H9 (cell line): ENCODE results near the gene SYCN. TPM values are rescaled to one million over a fixed set of nuclear protein-coding genes. Genes with fewer than 3 reads are reported as not detected.

Experiments
- DNase-seq: peaks from one replicate; pipeline ENCODE4 v3.0.0-alpha.2; 2017
- H2AFZ ChIP-seq: one replicate; pipeline ENCODE4 v1.6.1; 2013; ENCODE audit warnings: mild to moderate bottlenecking, low read length, control low read depth, moderate library complexity
- H2AK5ac ChIP-seq: 2 replicates; pipeline ENCODE4 v1.6.1; 2013; ENCODE audit warnings: low read length, control low read depth, mixed read lengths; ENCODE audit not compliant: insufficient read length
- H2BK120ac ChIP-seq: one replicate; pipeline ENCODE4 v1.6.1; 2013; ENCODE audit warnings: low read depth, mild to moderate bottlenecking, low read length, control low read depth, inconsistent platforms; ENCODE audit not compliant: poor library complexity, severe bottlenecking
- H2BK12ac ChIP-seq: 2 replicates; pipeline ENCODE4 v1.6.1; 2013; ENCODE audit warnings: low read length, control low read depth, mixed read lengths, low read depth; ENCODE audit not compliant: insufficient read length
- H2BK15ac ChIP-seq: 2 replicates; pipeline ENCODE4 v1.6.1; 2013; ENCODE audit warnings: low read depth, low read length, control low read depth
- H2BK20ac ChIP-seq: one replicate; pipeline ENCODE4 v1.6.1; 2013; ENCODE audit warnings: low read depth, mild to moderate bottlenecking, low read length, control low read depth, inconsistent platforms; ENCODE audit not compliant: poor library complexity, severe bottlenecking
- H2BK5ac ChIP-seq: 2 replicates; pipeline ENCODE4 v1.6.1; 2013; ENCODE audit warnings: low read length, control low read depth, mixed read lengths; ENCODE audit not compliant: insufficient read length
- H3K14ac ChIP-seq: 2 replicates; pipeline ENCODE4 v1.6.1; 2013; ENCODE audit warnings: low read length, control low read depth; ENCODE audit not compliant: insufficient read depth
- H3K18ac ChIP-seq: 2 replicates; pipeline ENCODE4 v1.6.1; 2013; ENCODE audit warnings: low read depth, mild to moderate bottlenecking, mixed read lengths, low read length, control low read depth; ENCODE audit not compliant: insufficient read length
- H3K23ac ChIP-seq: 2 replicates; pipeline ENCODE4 v1.6.1; 2013; ENCODE audit warnings: low read length, control low read depth, mixed read lengths, low read depth; ENCODE audit not compliant: insufficient read length
- H3K23me2 ChIP-seq: 2 replicates; pipeline ENCODE4 v1.6.1; 2013; ENCODE audit warnings: low read depth, mild to moderate bottlenecking, mixed read lengths, low read length, control low read depth; ENCODE audit not compliant: insufficient read length, poor library complexity, severe bottlenecking
- H3K27ac ChIP-seq: 2 replicates; pipeline ENCODE4 v1.5.1; 2013; ENCODE audit warnings: low read length, control low read depth, mixed read lengths, low read depth; ENCODE audit not compliant: insufficient read length
- H3K27me3 ChIP-seq: 2 replicates; pipeline ENCODE4 v1.6.1; 2013; ENCODE audit warnings: low read length, control low read depth, inconsistent platforms; ENCODE audit not compliant: insufficient read depth
- H3K4ac ChIP-seq: 2 replicates; pipeline ENCODE4 v1.6.1; 2013; ENCODE audit warnings: low read depth, mild to moderate bottlenecking, control low read depth, inconsistent platforms, low read length, moderate library complexity
- H3K4me1 ChIP-seq: 2 replicates; pipeline ENCODE4 v1.6.1; 2013; ENCODE audit warnings: low read length, control low read depth, inconsistent platforms; ENCODE audit not compliant: insufficient read depth
- H3K4me2 ChIP-seq: 2 replicates; pipeline ENCODE4 v1.6.1; 2013; ENCODE audit warnings: low read length, control low read depth, mixed read lengths; ENCODE audit not compliant: insufficient read length, insufficient read depth
- H3K56ac ChIP-seq: 2 replicates; pipeline ENCODE4 v1.6.1; 2013; ENCODE audit warnings: low read depth, mild to moderate bottlenecking, mixed read lengths, low read length, control low read depth; ENCODE audit not compliant: insufficient read length
- H3K79me1 ChIP-seq: 2 replicates; pipeline ENCODE4 v1.6.1; 2013; ENCODE audit warnings: low read depth, mild to moderate bottlenecking, moderate library complexity, low read length, control low read depth, inconsistent platforms; ENCODE audit not compliant: insufficient read depth, poor library complexity, severe bottlenecking
- H3K79me2 ChIP-seq: 2 replicates; pipeline ENCODE4 v1.6.1; 2013; ENCODE audit warnings: low read length, control low read depth, inconsistent platforms; ENCODE audit not compliant: insufficient read depth
- H3K9ac ChIP-seq: 2 replicates; pipeline ENCODE4 v1.6.1; 2013; ENCODE audit warnings: low read length, control low read depth, mixed read lengths; ENCODE audit not compliant: insufficient read length; ENCODE audit errors: extremely low read depth
- H3K9me3 ChIP-seq: one replicate; pipeline ENCODE4 v1.6.1; 2013; ENCODE audit warnings: low read depth, low read length, inconsistent platforms; ENCODE audit not compliant: control insufficient read depth
- H3T11ph ChIP-seq: one replicate; pipeline ENCODE4 v1.6.1; 2013; ENCODE audit warnings: mild to moderate bottlenecking, low read length, control low read depth, inconsistent platforms
- H4K20me1 ChIP-seq: one replicate; pipeline ENCODE4 v1.6.1; 2013; ENCODE audit not compliant: control insufficient read depth, insufficient read length, insufficient read depth
- H4K5ac ChIP-seq: 2 replicates; pipeline ENCODE4 v1.6.1; 2013; ENCODE audit warnings: low read depth, mild to moderate bottlenecking, mixed read lengths, low read length, control low read depth; ENCODE audit not compliant: insufficient read length
- H4K8ac ChIP-seq: replicated peaks from 2 replicates; pipeline ENCODE4 v1.6.1; 2013; ENCODE audit warnings: low read length, control low read depth, mixed read lengths, low read depth; ENCODE audit not compliant: insufficient read length
- H4K91ac ChIP-seq: 2 replicates; pipeline ENCODE4 v1.6.1; 2013; ENCODE audit warnings: low read depth, mild to moderate bottlenecking, moderate library complexity, mixed read lengths, low read length, control low read depth; ENCODE audit not compliant: insufficient read length
- H3K27ac Mint-ChIP-seq, 3 experiments: 2 replicates in 2 of 3; 3 replicates in 1 of 3; pipeline ENCODE4 v1.8.0; 2020 to 2021; ENCODE audit warnings: mixed read lengths in 3 of 3, mild to moderate bottlenecking in 1 of 3, moderate library complexity in 1 of 3
- H3K27me3 Mint-ChIP-seq: 2 replicates; pipeline ENCODE4 v1.8.0; 2021; ENCODE audit warnings: low read depth, mild to moderate bottlenecking, moderate library complexity, mixed read lengths
- H3K36me3 Mint-ChIP-seq, 3 experiments: 2 replicates in 2 of 3; 3 replicates in 1 of 3; pipeline ENCODE4 v1.8.0; 2020 to 2021; ENCODE audit warnings: low read depth in 3 of 3, mixed read lengths in 3 of 3; ENCODE audit not compliant: insufficient read depth in 1 of 3
- H3K4me1 Mint-ChIP-seq, 2 experiments: 2 replicates each; pipeline ENCODE4 v1.8.0; 2020; ENCODE audit warnings: mixed read lengths in 2 of 2
- H3K4me3 Mint-ChIP-seq, 2 experiments: 2 replicates in 1 of 2; 3 replicates in 1 of 2; pipeline ENCODE4 v1.8.0; 2020 to 2021; ENCODE audit warnings: mild to moderate bottlenecking in 2 of 2, mixed read lengths in 2 of 2, moderate library complexity in 1 of 2
- H3K9me3 Mint-ChIP-seq, 2 experiments: 2 replicates in 1 of 2; 3 replicates in 1 of 2; pipeline ENCODE4 v1.8.0; 2020; ENCODE audit warnings: mild to moderate bottlenecking in 2 of 2, mixed read lengths in 2 of 2, moderate library complexity in 1 of 2
- WGBS: extraction: QIAGEN DNeasy Blood & Tissue Kit; methylation state at CpG from one replicate; pipeline ENCODE4 v1.1.7; 2013; ENCODE audit warnings: missing lambda C conversion rate, low lambda C conversion rate, mixed read lengths; ENCODE audit not compliant: insufficient read length; ENCODE audit errors: extremely low coverage; 5-methylcytosine and 5-hydroxymethylcytosine counted together
- total RNA-seq: library from RNA; stranded (reverse); gene quantifications from 2 replicates; pipeline ENCODE4 v1.2.1, GENCODE V29; 2021
- TF ChIP-seq, protein P1 (sequence below): fragments of 200-600 bp; sonication (generic); conservative IDR thresholded peaks from 3 replicates; pipeline ENCODE4 v1.8.0; 2021; ENCODE audit warnings: antibody characterized with exemption, mild to moderate bottlenecking

Gene SYCN
- total RNA-seq, 1 experiment from 2014 or later: not detected

DNA sequence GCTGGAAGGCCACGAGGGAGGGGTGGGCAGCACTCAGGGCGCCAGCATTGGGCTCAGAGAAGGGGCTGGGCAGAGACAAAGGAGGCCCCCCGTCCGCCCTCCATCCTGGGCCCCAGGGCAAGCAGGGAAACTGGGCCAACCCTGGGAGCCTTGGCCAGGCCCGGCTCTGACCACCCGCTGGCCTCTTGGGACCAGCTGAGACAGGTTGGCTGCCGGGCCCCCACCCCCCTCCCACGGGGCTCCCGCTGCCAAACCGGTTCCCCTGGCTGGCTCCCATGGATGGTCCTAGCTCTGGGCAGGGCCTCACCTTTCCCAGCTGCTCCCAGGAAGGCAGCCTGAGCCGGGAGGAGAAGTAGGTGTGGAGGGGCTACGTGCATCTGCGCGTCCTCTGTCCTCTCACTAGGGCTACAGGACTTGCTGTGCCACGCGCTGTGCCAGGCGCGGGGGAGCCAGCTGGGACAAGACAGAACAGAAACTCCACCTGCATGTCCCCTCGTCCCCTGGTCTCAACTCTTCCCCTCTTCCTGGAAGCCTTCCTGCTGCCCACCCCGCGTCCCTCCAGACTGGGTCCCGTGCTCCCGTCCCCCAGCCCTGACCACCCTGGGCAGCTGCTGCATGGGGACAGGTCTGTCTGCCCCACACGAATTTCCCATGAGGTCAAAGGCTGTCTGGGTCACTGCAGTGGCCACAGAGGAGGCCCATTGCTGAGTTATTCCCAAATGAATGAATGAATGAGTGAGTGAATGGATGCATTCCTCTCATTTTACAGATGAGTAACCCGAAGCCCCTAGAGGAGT lies 36.4 kb downstream of the SYCN start:
- no peak overlapping the region for H4K91ac ChIP-seq
- no CpG with 5 or more reads among the region's 25 CpGs for WGBS
- H3K9me3 Mint-ChIP-seq: no peaks in the 10 kb centered on the region
- no peaks in the 10 kb centered on the region for H3K79me2 ChIP-seq
- H3K4ac ChIP-seq: no peak overlapping the region
- H2BK15ac ChIP-seq: no peak overlapping the region
- H3T11ph ChIP-seq: no peak overlapping the region
- no peak overlapping the region for H3K9ac ChIP-seq
- no peak overlapping the region for H2BK120ac ChIP-seq
- no peak overlapping the region for H3K27ac ChIP-seq
- H2BK20ac ChIP-seq: no peak overlapping the region
- H3K27ac Mint-ChIP-seq: peak overlapping the region; percentile 44 to 83 (median 79); a peak in 5 of 7 replicates
- H2AFZ ChIP-seq: no peak overlapping the region
- no peaks in the 10 kb centered on the region for H3K79me1 ChIP-seq
- H3K36me3 Mint-ChIP-seq: peaks cover 2 to 15% (median 15%) of the 10 kb centered on the region in 3 experiments; a peak in 6 of 7 replicates
- TF ChIP-seq, protein P1, sequence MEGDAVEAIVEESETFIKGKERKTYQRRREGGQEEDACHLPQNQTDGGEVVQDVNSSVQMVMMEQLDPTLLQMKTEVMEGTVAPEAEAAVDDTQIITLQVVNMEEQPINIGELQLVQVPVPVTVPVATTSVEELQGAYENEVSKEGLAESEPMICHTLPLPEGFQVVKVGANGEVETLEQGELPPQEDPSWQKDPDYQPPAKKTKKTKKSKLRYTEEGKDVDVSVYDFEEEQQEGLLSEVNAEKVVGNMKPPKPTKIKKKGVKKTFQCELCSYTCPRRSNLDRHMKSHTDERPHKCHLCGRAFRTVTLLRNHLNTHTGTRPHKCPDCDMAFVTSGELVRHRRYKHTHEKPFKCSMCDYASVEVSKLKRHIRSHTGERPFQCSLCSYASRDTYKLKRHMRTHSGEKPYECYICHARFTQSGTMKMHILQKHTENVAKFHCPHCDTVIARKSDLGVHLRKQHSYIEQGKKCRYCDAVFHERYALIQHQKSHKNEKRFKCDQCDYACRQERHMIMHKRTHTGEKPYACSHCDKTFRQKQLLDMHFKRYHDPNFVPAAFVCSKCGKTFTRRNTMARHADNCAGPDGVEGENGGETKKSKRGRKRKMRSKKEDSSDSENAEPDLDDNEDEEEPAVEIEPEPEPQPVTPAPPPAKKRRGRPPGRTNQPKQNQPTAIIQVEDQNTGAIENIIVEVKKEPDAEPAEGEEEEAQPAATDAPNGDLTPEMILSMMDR: no peak
- no peak overlapping the region for H4K8ac ChIP-seq
- no peaks in the 10 kb centered on the region for H4K20me1 ChIP-seq
- H3K27me3 ChIP-seq: no peaks in the 10 kb centered on the region
- no peak overlapping the region for H3K4me3 Mint-ChIP-seq
- H3K23me2 ChIP-seq: peaks cover 3% of the 10 kb centered on the region
- no peak overlapping the region for H3K23ac ChIP-seq
- H3K18ac ChIP-seq: no peak overlapping the region
- no peak overlapping the region for H4K5ac ChIP-seq
- no peak overlapping the region for H3K56ac ChIP-seq
- no peak overlapping the region for H2BK12ac ChIP-seq
- no peaks in the 10 kb centered on the region for H3K27me3 Mint-ChIP-seq
- H3K9me3 ChIP-seq: no peaks in the 10 kb centered on the region
- H2BK5ac ChIP-seq: no peak overlapping the region
- H2AK5ac ChIP-seq: no peak overlapping the region
- H3K4me2 ChIP-seq: no peak overlapping the region
- peaks cover 21 to 32% of the 10 kb centered on the region in 2 experiments for H3K4me1 Mint-ChIP-seq
- no peaks in the 10 kb centered on the region; the same call in 1 of the 2 replicates for H3K4me1 ChIP-seq
- no peak for DNase-seq
- H3K14ac ChIP-seq: no peak overlapping the region
